HCT116 (cell line): ENCODE measurements around the gene FOXC2.

Experiments used
- EZH2 ChIP-seq: fragments of 200-600 bp; sonication (generic); IDR thresholded peaks from 2 replicates; pipeline ENCODE4 v1.6.1; 2017; ENCODE audit warnings: antibody characterized with exemption, mixed run types
- EZH2phosphoT487 ChIP-seq: fragments of 200-600 bp; IDR thresholded peaks from 2 replicates; pipeline ENCODE4 v1.6.1; 2018; ENCODE audit warnings: antibody characterized with exemption, borderline replicate concordance
- POLR2A ChIP-seq: IDR thresholded peaks from 2 replicates; pipeline ENCODE4 v1.7.0; 2011; ENCODE audit warnings: borderline replicate concordance; ENCODE audit not compliant: insufficient read depth, insufficient read length; ENCODE audit errors: extremely low read depth
- POLR2AphosphoS5 ChIP-seq: IDR thresholded peaks from 2 replicates; pipeline ENCODE4 v1.6.1; 2011; ENCODE audit warnings: mild to moderate bottlenecking, low read depth, low read length, moderate library complexity
- SIN3A ChIP-seq: IDR thresholded peaks from 2 replicates; pipeline ENCODE4 v1.6.1; 2012; ENCODE audit warnings: low read depth
- TCF7L2 ChIP-seq: IDR thresholded peaks from 2 replicates; pipeline ENCODE4 v1.7.0; 2011; ENCODE audit warnings: borderline replicate concordance, inconsistent platforms; ENCODE audit not compliant: insufficient read depth, insufficient read length; ENCODE audit errors: extremely low read depth
- YY1 ChIP-seq: IDR thresholded peaks from 2 replicates; pipeline ENCODE4 v1.6.1; 2011; ENCODE audit warnings: low read length, low read depth, moderate library complexity, mild to moderate bottlenecking; ENCODE audit not compliant: insufficient replicate concordance; ENCODE audit errors: extremely low read depth
- ZFX ChIP-seq: fragments of 450-650 bp; IDR thresholded peaks from 2 replicates; pipeline ENCODE4 v1.6.1; 2017
- ZNF274 ChIP-seq: fragments of 200-500 bp; sonication (Bioruptor generic); IDR thresholded peaks from 2 replicates; pipeline ENCODE4 v1.6.1; 2014; ENCODE audit warnings: mild to moderate bottlenecking, low read depth, low read length, inconsistent platforms
- TF ChIP-seq, protein P1 (sequence below), 3 experiments: fragments of 200-600 bp in 1 of 3; sonication (generic) in 1 of 3; IDR thresholded peaks in 2 of 3; conservative IDR thresholded peaks in 1 of 3; 2 replicates each; pipeline ENCODE4 v1.5.1; 2012 to 2017; ENCODE audit warnings: low read depth in 2 of 3, low read length in 2 of 3, antibody characterized with exemption in 1 of 3, borderline replicate concordance in 1 of 3, control low read depth in 1 of 3, mild to moderate bottlenecking in 1 of 3, mixed read lengths in 1 of 3, mixed run types in 1 of 3, moderate library complexity in 1 of 3; ENCODE audit not compliant: insufficient read depth in 1 of 3
- TF ChIP-seq, protein P2 (sequence below): IDR thresholded peaks from 2 replicates; pipeline ENCODE4 v1.6.1; 2011; ENCODE audit warnings: mild to moderate bottlenecking, low read length, moderate library complexity; ENCODE audit not compliant: insufficient replicate concordance; ENCODE audit errors: extremely low read depth
- TF ChIP-seq, protein P3 (sequence below): IDR thresholded peaks from 2 replicates; pipeline ENCODE4 v1.6.1; 2012; ENCODE audit warnings: low read depth

DNA sequence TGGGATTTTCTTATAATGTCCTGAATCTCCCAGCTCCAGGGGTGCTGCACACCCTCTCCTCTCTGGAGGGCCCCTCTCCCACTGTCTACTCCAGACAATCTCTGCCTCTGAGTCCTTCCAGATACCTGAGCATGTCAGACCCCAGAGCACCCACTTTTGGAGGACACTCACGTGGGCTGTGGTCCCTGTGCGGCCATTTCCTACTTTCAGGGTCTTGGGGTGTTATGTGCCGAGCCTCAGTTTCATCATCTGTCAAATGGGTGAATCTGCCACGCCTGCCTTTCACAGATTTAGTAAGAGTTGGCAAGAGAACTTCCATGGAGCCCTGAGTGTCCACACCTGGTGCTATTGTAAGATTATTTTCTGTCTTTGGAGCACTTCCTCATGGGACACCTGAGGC is 8.0 kb downstream of the FOXC2 start:
- TF ChIP-seq POLR2AphosphoS5 = no peak
- no peak for TF ChIP-seq POLR2A
- TF ChIP-seq, protein P1, sequence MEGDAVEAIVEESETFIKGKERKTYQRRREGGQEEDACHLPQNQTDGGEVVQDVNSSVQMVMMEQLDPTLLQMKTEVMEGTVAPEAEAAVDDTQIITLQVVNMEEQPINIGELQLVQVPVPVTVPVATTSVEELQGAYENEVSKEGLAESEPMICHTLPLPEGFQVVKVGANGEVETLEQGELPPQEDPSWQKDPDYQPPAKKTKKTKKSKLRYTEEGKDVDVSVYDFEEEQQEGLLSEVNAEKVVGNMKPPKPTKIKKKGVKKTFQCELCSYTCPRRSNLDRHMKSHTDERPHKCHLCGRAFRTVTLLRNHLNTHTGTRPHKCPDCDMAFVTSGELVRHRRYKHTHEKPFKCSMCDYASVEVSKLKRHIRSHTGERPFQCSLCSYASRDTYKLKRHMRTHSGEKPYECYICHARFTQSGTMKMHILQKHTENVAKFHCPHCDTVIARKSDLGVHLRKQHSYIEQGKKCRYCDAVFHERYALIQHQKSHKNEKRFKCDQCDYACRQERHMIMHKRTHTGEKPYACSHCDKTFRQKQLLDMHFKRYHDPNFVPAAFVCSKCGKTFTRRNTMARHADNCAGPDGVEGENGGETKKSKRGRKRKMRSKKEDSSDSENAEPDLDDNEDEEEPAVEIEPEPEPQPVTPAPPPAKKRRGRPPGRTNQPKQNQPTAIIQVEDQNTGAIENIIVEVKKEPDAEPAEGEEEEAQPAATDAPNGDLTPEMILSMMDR (IDR thresholded peaks at IDR 0.05 in 2 of 3, conservative IDR thresholded peaks at IDR 0.05 in 1 of 3; ENCODE audit: borderline replicate concordance in 1 of 3, insufficient read depth in 1 of 3, low read depth in 2 of 3, low read length in 2 of 3) = no peak
- TF ChIP-seq ZFX = no peak
- TF ChIP-seq EZH2 = no peak
- TF ChIP-seq YY1 = no peak
- no peak for TF ChIP-seq EZH2phosphoT487
- TF ChIP-seq, protein P2, sequence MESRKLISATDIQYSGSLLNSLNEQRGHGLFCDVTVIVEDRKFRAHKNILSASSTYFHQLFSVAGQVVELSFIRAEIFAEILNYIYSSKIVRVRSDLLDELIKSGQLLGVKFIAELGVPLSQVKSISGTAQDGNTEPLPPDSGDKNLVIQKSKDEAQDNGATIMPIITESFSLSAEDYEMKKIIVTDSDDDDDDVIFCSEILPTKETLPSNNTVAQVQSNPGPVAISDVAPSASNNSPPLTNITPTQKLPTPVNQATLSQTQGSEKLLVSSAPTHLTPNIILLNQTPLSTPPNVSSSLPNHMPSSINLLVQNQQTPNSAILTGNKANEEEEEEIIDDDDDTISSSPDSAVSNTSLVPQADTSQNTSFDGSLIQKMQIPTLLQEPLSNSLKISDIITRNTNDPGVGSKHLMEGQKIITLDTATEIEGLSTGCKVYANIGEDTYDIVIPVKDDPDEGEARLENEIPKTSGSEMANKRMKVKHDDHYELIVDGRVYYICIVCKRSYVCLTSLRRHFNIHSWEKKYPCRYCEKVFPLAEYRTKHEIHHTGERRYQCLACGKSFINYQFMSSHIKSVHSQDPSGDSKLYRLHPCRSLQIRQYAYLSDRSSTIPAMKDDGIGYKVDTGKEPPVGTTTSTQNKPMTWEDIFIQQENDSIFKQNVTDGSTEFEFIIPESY = no peak
- no peak for TF ChIP-seq ZNF274
- no peak for TF ChIP-seq TCF7L2
- no peak for TF ChIP-seq SIN3A
- TF ChIP-seq, protein P3, sequence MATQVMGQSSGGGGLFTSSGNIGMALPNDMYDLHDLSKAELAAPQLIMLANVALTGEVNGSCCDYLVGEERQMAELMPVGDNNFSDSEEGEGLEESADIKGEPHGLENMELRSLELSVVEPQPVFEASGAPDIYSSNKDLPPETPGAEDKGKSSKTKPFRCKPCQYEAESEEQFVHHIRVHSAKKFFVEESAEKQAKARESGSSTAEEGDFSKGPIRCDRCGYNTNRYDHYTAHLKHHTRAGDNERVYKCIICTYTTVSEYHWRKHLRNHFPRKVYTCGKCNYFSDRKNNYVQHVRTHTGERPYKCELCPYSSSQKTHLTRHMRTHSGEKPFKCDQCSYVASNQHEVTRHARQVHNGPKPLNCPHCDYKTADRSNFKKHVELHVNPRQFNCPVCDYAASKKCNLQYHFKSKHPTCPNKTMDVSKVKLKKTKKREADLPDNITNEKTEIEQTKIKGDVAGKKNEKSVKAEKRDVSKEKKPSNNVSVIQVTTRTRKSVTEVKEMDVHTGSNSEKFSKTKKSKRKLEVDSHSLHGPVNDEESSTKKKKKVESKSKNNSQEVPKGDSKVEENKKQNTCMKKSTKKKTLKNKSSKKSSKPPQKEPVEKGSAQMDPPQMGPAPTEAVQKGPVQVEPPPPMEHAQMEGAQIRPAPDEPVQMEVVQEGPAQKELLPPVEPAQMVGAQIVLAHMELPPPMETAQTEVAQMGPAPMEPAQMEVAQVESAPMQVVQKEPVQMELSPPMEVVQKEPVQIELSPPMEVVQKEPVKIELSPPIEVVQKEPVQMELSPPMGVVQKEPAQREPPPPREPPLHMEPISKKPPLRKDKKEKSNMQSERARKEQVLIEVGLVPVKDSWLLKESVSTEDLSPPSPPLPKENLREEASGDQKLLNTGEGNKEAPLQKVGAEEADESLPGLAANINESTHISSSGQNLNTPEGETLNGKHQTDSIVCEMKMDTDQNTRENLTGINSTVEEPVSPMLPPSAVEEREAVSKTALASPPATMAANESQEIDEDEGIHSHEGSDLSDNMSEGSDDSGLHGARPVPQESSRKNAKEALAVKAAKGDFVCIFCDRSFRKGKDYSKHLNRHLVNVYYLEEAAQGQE = no peak
